Uterus (tissue), 4 donors: ENCODE data around the gene KLF1. TPM values are rescaled to one million over a fixed set of nuclear protein-coding genes. Genes with fewer than 3 reads are reported as not detected.
"Not testable (repeated sequence)": the region's sequence is repeated elsewhere in the genome, so short reads cannot be mapped to it uniquely, and the experiment has no call there.

Experiments
- DNase-seq, 2 donors: peaks; one replicate each; pipeline ENCODE4 v3.0.0-alpha.2; 2019 to 2020
- H3K27ac ChIP-seq, 2 donors: fragments of 200-600 bp; sonication (generic); 1 replicate in 1 of 2; 2 replicates in 1 of 2; pipeline ENCODE4 v1.5.1; 2016 to 2018
- H3K27me3 ChIP-seq, 2 donors: fragments of 200-600 bp; sonication (generic); one replicate each; pipeline ENCODE4 v1.5.1; 2018 to 2019; ENCODE audit warnings: control low read depth in 1 of 2
- H3K36me3 ChIP-seq, 2 donors: fragments of 200-600 bp; sonication (generic); one replicate each; pipeline ENCODE4 v1.5.1; 2019; ENCODE audit warnings: control low read depth in 1 of 2
- H3K4me1 ChIP-seq, 2 donors: fragments of 200-600 bp; sonication (generic); one replicate each; pipeline ENCODE4 v1.5.1; 2018 to 2019; ENCODE audit warnings: control low read depth in 1 of 2
- H3K4me3 ChIP-seq, 2 donors: fragments of 200-600 bp; sonication (generic); 1 replicate in 1 of 2; 2 replicates in 1 of 2; pipeline ENCODE4 v1.5.1; 2018 to 2019; ENCODE audit warnings: mild to moderate bottlenecking in 1 of 2
- H3K9me3 ChIP-seq, 2 donors: fragments of 200-600 bp; sonication (generic); one replicate each; pipeline ENCODE4 v1.5.1; 2019; ENCODE audit warnings: control low read depth in 1 of 2
- POLR2A ChIP-seq, 2 donors: fragments of 450-650 bp; IDR thresholded peaks; one replicate each; pipeline ENCODE4 v1.6.1; 2016; ENCODE audit warnings: antibody characterized with exemption in 2 of 2, mild to moderate bottlenecking in 1 of 2, moderate library complexity in 1 of 2
- intact Hi-C: fragments of 100-400 bp; cut with DNase I; formaldehyde crosslinking; loops from one replicate; pipeline ENCODE4 v1.15.1; 2023; ENCODE audit warnings: low total_unique reads
- total RNA-seq, 4 donors: library from RNA; depleted of rRNA in 3 of 4; stranded (reverse); fragments of >200 nt in 3 of 4; gene quantifications; one replicate each; pipeline versions ENCODE4 v1.1.0 to v1.2.4, GENCODE V29; 2014 to 2023
- TF ChIP-seq, protein P1 (sequence below), 4 experiments: fragments of 200-600 bp in 2 of 4; fragments of 450-650 bp in 2 of 4; sonication (generic) in 2 of 4; IDR thresholded peaks; one replicate each; pipeline ENCODE4 v1.5.1; 2016 to 2019; ENCODE audit warnings: antibody characterized with exemption in 4 of 4, mild to moderate bottlenecking in 2 of 4, moderate library complexity in 1 of 4
- donor health status: DM: yes; HTN: yes; CAD: no.

KLF1 gene
- total RNA-seq, 4 donors from 2014 or later: 0.77 to 0.97 TPM; not detected in 2

DNA sequence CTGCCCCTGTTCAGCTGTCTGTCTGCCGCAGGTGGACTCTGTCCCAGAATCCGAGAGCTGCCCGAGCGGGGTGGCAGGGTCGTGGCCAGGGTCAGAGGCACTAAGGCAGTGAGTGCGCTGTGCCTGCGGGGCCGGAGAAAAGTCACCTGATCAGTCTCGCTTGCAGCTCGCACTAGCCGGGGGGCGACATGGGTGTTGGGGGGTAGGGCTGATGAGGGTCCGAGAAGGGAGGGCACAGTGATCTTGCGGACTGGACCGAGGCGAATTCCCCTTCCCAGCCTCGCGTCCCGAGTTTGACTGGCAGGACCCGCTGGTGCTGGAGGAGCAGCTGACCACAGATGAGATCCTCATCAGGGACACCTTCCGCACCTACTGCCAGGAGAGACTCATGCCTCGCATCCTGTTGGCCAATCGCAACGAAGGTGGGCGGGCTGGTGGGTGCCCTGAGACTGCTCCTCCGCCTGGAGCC is 4.6 kb upstream of the KLF1 start:
- Histone ChIP-seq H3K27ac (peak overlapping the region; percentile 61 to 85), H3K36me3 (no peaks in the 10 kb centered on the region), H3K4me3 (peak overlapping the region; percentile 92 to 94), H3K9me3 (no peaks in the 10 kb centered on the region), H3K4me1 (peaks cover 0 to 6% of the 10 kb centered on the region in 2 donors), H3K27me3 (no peaks in the 10 kb centered on the region)
- TF ChIP-seq POLR2A (IDR thresholded peaks at IDR 0.05): no peak
- TF ChIP-seq, protein P1, sequence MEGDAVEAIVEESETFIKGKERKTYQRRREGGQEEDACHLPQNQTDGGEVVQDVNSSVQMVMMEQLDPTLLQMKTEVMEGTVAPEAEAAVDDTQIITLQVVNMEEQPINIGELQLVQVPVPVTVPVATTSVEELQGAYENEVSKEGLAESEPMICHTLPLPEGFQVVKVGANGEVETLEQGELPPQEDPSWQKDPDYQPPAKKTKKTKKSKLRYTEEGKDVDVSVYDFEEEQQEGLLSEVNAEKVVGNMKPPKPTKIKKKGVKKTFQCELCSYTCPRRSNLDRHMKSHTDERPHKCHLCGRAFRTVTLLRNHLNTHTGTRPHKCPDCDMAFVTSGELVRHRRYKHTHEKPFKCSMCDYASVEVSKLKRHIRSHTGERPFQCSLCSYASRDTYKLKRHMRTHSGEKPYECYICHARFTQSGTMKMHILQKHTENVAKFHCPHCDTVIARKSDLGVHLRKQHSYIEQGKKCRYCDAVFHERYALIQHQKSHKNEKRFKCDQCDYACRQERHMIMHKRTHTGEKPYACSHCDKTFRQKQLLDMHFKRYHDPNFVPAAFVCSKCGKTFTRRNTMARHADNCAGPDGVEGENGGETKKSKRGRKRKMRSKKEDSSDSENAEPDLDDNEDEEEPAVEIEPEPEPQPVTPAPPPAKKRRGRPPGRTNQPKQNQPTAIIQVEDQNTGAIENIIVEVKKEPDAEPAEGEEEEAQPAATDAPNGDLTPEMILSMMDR (IDR thresholded peaks at IDR 0.05): no peak
- intact Hi-C loops: no loop called here
- no peak for DNase-seq

DNA sequence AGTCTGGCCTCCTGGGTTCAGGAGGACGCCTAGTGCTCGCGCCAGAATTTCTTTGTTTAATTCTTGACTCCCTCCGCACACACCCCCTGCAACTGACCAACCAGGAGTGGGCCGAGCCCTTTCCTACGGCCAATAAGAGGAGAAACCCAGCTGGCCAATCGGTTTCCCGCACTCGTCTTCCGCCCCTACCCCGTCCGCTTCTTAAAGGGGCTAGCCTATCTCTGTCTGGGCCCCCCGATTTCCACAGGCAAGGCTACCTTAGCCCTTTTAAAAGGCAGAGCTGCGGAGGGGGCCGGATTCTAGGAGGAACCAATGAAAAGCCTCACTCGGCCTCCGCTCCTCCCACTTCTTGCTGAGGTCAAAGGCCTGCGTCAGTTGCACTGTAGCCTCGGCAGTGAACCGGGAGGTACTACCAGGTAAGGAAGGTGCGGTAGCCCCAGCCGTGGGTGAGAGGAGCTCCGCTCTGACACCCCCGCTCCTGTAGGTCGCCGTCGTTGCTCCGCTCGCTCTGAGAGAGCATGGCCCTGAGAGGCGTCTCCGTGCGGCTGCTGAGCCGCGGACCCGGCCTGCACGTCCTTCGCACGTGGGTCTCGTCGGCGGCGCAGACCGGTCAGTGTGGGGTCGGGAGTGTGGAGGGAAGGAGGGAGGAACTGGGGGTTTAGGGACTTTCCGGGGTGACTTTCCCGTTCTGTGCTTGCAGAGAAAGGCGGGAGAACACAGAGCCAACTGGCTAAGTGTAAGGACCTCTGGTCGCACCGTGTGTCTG is 4.0 kb upstream of the KLF1 start, which contains the start of gene GCDH:
TSS of gene GCDH (plus strand) at position 374 of the 766 bp plus-strand sequence. CDS start at position 519, 145 bp downstream.
- Histone ChIP-seq H3K4me3 (peak within 1 kb of the TSS; percentile 92 to 94), H3K27ac (peak within 1 kb of the TSS; percentile 61 to 85), H3K36me3 (no peaks in the 10 kb centered on the region), H3K9me3 (no peaks in the 10 kb centered on the region), H3K4me1 (peaks cover 0 to 6% of the 10 kb centered on the region in 2 donors), H3K27me3 (peaks cover 0 to 2% of the 10 kb centered on the region in 2 donors)
- DNase-seq: peak; percentile 95 to 98
- intact Hi-C loops: no loop called here
- TF ChIP-seq, protein P1 (IDR thresholded peaks at IDR 0.05): peak in 1 of 4 experiments; percentile 34
- peak; percentile 17 to 64 for TF ChIP-seq POLR2A (IDR thresholded peaks at IDR 0.05)

DNA sequence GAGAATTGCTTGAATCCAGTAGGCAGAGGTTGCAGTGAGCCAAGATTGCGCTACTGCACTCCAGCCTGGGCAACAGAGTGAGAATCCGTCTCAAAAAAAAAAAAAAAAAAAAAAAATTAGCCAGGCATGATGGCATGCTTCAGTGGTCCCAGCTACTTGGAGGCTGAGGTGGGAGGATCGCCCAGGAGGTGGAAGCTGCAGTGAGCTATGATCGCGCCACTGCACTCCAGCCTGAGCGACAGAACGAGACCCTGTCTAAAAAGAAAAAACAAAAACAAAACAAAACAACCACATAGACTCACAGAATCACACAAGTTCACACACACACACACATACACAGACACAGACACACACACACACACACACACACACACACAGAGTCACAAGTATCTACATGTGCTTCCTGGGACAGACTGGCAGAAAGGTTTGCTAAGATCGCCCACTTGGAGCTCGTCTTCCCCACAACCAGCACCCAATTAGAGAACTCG is 3.3 kb upstream of the KLF1 start:
- H3K4me3 ChIP-seq, H3K36me3 ChIP-seq, H3K27me3 ChIP-seq, DNase-seq, H3K9me3 ChIP-seq, intact Hi-C loops: not testable (repeated sequence)
- peaks cover 0 to 12% of the 10 kb centered on the region in 2 donors for H3K4me1 ChIP-seq
- peak overlapping the region in 1 of 2 donors; percentile 79 for H3K27ac ChIP-seq

DNA sequence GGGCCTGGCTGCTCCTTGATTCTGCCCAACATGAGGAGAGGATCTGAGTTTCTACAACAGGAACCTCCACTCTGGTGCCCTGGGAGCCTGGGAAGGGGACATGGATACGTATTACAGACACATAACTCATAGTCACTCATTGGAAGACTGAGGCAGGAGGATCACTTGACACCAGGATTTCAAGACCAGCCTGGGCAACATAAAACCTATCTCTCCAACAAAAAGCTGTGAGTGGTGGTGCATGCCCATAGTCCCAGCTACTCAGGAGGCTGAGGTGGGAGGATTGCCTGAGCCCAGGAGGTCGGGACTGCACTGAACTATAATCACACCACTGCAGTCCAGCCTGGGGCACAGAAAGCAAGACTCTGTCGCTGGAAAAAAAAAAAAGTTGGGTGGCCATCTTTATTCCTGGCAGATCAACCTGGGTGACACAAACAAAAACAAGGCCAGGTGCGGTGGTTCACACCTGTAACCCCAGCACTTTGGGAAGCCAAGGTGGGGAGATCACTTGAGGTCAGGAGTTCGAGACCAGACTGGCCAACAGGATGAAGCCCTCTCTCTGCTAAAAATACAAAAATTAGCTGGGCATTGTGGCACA is 1.1 kb upstream of the KLF1 start:
- TF ChIP-seq POLR2A (IDR thresholded peaks at IDR 0.05): no peak
- TF ChIP-seq, protein P1 (IDR thresholded peaks at IDR 0.05): no peak
- Histone ChIP-seq H3K4me1 (peaks cover 0 to 15% of the 10 kb centered on the region in 2 donors), H3K9me3 (peaks cover 0 to 10% of the 10 kb centered on the region in 2 donors), H3K4me3 (no peak overlapping the region), H3K27ac (no peak overlapping the region), H3K36me3 (no peaks in the 10 kb centered on the region), H3K27me3 (peaks cover 15 to 17% of the 10 kb centered on the region in 2 donors)
- intact Hi-C loops: no loop called here
- no peak for DNase-seq

DNA sequence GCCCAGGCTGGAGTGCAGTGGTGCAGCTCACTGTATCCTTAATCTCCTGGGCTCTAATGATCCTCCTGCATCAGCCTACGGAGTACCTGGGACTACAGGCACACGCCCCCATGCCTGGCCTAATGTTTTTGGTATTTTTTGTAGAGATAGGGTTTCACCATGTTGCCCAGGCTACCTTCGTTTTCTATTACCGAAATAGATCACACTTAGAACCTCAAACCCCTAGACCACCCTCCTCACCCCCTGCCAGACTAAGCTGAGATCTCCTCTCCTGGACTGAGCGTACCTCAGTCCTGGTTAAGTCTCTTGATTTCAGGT is 391 bp downstream of the KLF1 start:
- TF ChIP-seq, protein P1 (IDR thresholded peaks at IDR 0.05): no peak
- Histone ChIP-seq H3K27me3 (peaks cover 15 to 17% of the 10 kb centered on the region in 2 donors), H3K36me3 (no peaks in the 10 kb centered on the region), H3K4me1 (peaks cover 0 to 11% of the 10 kb centered on the region in 2 donors), H3K4me3 (no peak overlapping the region), H3K27ac (no peak overlapping the region), H3K9me3 (peaks cover 0 to 10% of the 10 kb centered on the region in 2 donors)
- intact Hi-C loops: no loop called here
- DNase-seq: no peak
